Measurements from ENCODE around the gene TSPAN17.
"Not testable (repeated sequence)": the region's sequence is repeated elsewhere in the genome, so short reads cannot be mapped to it uniquely, and the experiment has no call there.

TSPAN17 gene

DNA sequence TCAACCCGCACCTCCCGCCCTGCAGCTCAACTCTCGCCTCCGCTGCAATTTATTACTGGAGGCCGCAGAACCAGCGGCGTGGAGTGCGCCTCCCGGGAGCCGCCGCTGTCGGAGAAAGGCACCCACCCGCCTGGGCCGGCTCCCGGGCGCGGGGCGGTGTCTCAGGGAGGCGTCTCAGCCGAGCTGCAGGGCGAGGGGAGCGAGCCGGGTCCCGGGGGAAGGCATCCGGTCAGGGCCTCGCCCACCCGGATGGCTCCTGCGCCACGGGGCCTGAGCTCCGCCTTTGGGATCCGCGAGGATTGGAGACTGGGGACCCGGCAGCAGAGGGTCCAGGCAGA, 32.9 kb downstream of the TSPAN17 start:
- no peak for DNase-seq (ENCODE audit: low spot score)

DNA sequence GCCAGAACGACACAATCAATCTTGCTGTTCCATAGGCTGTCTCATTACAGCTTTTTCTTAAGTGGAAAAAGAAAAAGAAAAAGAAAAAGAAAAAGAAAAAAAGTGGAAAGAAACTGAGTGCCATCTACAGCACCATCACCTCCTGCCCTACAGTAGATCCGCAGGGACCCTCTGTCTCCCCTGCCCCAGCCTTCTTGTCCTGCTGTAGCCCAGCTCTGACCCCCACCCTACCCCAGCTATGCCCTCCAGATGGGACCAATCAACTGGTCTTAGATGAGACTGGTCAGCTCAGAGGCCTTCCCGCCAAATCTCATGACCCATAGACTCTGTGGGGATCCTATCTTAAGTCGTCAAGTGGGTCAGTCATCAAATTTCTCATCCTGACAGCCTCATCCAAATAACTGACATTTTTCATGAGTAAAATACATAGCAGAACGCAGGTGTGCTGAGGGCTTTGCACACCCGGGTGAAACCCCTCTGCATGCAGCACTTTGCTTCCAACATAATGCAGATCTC, 34.8 kb downstream of the TSPAN17 start:
- no peak for DNase-seq (ENCODE audit: low spot score)

DNA sequence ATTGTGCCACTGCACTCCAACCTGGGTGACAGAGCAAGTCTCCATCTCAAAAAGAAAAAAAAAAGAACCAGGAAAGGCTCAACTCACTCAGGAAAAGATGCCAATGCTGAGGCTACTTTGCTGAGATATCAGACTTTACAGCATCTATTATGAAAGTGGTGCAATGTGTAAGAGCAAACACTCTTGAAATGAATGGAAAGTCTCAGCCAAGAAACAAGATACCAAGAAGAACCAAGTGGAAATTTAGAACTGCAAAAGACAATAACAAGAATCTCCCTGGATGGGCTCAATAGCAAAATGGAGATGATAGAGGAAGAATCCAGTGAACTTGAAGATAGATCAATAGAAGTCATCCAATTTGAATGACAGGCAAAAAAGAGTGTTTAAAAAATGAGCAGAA, 37.7 kb downstream of the TSPAN17 start:
- DNase-seq (ENCODE audit: low spot score), result no peak

DNA sequence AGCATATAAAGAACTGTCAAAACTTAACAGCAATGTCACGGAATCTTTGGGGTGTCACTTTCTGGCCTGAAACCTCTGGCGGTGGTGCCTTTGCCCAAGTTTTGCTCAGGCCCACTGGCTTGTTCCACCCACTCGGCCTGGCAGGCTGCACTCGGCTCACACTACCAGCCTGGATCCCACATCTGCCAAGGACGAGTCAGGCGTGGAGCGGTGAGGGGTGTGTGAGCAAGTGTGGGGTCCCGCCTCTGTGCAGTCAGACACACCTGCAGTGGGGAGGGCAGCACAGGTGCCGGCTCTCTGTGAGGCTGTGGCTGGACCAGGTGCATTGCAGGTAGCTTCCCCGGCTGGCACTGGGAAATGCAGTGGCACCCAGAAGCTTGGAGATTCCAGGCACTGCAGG, 40.0 kb downstream of the TSPAN17 start:
- DNase-seq (ENCODE audit: low spot score), result no peak

DNA sequence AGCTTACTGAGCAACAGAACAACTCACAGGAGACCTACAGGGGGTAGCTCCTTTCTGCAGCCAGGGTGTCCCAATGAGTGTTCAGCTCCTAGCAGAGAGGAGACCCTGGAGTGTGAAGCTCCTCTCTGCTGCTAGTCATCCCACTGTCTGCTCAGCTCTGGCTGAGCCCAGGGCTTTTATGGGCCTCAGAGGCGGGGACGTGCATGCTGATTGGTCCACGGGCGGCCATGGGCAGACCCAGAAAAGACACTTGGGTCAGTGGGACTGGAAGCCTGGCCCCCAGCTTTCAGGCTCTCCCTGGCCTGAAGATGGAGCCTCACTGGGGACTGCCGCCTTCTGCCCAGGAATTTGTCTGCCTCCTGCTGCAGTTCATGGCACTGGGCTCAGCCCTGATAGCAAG, 40.6 kb downstream of the TSPAN17 start:
- DNase-seq (ENCODE audit: low spot score), result no peak

DNA sequence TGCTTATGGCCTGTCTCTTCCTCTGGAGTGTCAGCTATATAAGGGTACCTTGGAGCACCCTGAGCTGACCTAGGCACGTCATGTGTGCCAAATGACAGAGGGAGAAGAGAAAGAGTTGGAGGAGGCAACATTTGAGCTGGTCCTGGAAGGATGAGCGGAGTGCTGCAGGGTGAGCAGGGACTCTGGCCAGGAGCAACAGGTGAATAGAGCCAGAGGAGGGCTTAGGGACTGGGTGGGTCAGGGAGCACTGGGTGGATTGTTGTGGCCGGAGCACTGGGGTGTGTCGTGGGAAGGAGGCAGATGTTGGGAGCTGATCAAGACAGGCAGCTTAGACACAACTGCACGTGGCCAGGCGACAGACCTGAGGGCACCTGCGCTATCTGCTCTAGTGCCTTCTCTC, 43.6 kb downstream of the TSPAN17 start:
- no peak for DNase-seq (ENCODE audit: low spot score)

DNA sequence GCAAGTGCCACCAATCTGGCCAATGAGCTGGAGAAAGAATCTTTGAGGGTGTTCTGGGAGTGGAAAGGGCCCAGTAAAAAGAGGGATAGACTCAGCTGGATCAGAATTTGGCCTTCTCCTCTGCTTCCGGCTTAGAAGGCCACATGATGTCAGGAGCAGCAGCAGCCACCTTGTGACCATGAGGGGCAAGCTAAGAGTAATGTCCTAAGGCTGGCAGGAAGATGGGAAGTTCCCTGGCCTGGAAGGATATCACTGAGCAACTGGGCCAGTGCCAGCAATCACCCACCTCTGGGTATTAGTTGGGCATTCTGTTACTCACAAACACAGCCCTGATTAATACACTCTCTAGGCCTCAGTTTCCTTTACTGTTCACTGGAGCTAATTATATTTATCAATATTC, 44.2 kb downstream of the TSPAN17 start:
- DNase-seq (ENCODE audit: low spot score), result no peak

DNA sequence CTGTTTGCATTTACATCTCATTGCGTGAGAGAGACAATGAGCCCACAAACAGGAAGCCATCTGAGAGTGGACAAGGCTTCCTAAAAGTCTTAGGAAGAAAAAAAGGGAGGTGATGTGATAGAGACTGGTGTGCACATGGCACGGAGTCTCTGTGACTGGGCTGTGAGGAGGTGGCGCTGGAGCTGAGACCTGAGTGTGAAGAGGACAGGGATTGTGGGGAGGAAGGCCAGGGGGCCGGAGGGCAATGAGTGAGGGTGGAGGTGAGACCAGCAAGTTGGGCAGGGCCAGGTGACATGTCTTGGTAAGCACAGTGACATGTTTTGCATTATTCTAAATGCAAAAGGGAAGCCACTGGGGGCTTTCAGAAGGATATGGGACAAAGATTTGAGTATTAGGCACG, 45.0 kb downstream of the TSPAN17 start:
- DNase-seq (ENCODE audit: low spot score), result no peak

DNA sequence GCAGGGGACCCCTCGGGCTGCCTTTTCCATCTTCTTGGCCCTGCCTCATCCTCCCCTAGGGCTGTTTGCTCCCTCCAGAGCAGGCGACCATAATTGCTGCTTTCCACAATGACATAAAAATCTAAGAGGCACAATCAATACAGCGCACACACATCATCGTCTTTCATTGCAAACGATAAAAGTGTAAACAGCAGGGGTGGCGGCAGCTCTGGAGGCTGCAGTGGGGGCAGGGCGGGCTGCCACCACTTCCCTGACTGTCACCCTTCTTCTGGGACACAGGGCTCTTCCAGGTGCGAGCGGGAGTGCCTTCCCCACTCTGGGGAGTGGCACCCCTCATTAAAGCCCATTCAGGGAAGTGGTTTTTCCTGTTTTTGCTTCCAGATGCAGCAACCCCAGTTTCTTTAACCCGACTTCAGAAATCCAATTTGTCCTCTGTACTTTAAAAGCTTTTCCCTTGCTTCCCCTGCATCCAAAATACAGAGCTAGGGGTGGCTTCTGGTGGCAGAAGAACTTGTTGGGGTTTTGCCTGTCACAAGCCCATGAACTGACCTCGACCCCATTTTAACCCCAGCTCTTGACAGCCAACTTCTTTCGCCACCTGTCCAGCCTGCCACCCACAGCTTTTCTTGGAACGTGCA, 45.7 kb downstream of the TSPAN17 start:
- DNase-seq (ENCODE audit: low spot score), result no peak

DNA sequence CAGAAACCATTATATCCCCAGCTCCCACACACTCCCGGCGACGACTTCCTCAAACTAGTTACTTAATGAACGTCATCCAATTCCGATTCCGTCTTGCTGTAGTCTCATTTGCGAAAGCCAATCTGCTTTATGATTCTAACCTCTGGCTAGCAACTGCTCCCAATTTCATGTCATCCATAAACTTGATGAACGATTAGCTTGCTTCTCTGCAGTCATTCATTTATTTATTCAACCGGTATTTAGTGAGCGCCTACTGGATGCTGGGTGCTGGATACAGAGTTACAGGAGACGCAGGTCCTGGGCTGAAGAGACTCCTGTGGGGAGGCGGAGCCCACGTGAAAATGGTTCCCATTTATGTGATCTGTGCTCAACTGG, 46.2 kb downstream of the TSPAN17 start:
- DNase-seq (ENCODE audit: low spot score), result no peak

DNA sequence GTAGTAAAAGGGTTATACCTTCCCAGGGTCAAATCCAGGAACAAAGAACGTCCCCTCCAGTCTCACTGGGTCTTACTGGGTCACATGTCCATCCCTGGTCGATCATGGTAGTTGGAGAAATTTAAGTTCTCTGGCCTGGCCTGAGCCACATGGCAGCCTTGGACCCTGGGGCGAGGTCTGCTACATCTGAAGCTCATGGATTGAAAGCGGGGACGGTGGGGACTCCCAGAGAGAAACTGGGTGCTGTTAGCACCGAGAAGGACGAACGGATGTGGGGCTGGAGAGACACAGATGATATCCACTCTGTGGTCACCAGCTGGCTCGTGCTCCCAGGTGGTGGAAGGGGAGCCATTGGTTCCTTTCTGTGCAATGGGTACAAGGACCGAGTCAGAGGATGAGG, 46.9 kb downstream of the TSPAN17 start:
- no peak for DNase-seq (ENCODE audit: low spot score)

DNA sequence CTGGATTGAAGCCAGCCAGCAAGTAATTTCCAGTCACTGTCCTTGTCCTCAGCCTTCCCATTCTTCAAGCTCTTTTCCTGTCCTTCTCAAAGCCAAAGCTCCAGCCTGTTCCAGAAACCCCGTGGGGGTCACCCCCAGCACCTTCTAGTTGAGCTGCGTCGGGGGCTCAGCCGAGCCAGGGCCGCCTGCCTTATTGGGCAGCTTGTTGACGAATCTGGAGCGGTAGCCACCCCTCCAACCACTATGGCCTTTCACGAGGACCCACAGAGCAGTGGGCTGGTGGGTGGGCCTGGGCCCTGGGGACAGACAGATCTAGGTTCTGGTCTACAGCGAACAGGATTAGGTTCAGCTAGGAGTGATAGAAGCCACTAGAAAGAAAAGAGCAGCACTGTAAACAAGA, 47.3 kb downstream of the TSPAN17 start:
- DNase-seq (ENCODE audit: low spot score), result no peak

DNA sequence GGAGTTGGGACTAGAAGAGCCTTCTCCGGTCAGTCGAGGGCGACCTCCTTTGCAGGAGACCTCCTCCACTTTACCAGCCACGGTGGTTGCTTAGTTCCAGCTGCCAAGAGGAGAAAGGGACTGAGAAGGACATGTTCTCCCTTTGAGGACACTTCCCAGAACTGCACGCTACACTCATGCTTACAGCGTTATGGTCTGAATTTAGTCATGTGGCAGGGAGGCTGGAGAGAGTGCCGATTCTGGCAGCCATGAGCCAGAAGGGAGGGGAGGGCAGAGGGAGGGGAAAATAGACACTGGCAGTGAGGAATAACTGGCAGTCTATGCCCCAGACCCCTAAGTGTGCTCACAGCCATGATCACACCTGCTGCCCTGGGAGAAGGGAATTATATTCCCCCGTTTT, 47.8 kb downstream of the TSPAN17 start:
- no peak for DNase-seq (ENCODE audit: low spot score)

DNA sequence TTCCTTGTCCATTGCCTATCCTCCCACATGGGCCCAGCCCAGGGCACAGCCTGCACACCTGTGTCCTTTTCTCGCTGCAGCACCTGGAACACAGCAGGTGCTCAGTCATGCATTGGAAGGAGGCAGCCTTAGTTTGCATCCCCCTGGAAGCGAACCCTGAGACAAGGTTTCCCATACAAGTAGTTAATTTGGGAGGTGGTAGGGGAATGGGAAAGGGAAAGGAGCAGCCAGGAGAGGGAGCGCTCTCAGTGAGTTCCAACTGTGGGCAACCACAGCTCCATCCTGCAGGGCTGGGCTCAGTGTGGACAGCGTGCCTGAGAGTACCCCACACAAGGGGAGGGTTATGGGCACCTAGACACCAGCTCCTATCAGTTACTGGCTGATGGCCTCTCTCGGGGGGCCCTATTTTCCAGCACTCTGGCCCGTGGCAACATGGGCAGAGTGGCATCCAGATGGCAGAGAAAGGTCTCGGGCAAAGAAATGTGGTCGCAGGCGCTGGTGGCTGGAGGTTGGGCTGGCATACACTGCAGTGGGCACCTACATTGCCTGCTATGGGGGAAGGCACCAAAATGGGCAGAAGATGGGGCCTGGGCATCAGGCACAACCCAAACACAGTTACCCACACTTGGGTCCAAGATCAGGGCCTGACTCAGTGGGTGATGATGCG, 50.1 kb downstream of the TSPAN17 start:
- no peak for DNase-seq (ENCODE audit: low spot score)

DNA sequence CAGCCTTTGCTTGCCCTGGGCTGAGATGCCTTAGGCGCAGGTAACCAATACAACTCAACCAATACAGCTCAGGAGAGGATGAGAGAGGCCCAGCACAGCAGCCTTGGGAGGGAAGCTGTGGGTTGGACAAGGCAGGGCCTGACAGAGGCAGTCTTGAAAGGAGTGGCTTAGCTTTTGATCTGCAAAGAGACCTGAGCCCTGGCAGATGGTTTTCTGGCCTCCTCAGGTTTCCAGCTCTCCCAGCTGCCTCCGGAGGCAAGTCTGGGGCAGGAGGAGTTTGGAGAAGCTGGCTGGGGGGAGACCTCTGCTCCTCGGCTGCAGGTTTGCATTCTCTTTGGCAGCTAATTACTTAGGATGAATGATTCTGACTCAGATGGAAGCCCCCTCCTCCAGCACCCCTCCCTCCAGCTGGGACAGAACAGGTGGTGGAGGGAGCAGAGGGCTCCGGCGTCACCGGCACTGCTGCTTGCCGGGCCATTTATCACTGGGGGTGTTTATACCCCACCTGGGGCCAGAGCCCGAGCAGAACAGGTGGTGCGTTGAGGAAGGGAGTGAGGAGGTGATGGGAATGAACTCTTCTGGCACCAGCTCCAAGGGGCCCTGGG, 50.8 kb downstream of the TSPAN17 start:
- no peak for DNase-seq (ENCODE audit: low spot score)

DNA sequence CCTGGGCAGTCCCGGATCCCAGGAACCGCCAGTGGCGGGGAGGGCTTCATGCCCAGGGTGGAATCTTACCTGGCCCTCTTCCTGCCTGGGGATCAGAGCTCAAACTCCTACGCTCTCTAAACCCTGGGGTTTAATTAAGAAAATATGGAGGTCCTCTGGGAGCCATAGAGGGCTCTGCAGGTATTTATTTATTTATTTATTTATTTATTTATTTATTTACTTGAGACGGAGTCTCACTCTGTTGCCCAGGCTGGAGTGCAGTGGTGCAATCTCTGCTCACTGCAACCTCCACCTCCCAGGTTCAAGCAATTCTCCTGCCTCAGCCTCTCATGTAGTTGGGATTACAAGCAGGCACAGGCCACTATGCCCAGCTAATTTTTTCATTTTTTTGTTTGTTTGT, 52.2 kb downstream of the TSPAN17 start:
- DNase-seq (ENCODE audit: low spot score), result not testable (repeated sequence)

DNA sequence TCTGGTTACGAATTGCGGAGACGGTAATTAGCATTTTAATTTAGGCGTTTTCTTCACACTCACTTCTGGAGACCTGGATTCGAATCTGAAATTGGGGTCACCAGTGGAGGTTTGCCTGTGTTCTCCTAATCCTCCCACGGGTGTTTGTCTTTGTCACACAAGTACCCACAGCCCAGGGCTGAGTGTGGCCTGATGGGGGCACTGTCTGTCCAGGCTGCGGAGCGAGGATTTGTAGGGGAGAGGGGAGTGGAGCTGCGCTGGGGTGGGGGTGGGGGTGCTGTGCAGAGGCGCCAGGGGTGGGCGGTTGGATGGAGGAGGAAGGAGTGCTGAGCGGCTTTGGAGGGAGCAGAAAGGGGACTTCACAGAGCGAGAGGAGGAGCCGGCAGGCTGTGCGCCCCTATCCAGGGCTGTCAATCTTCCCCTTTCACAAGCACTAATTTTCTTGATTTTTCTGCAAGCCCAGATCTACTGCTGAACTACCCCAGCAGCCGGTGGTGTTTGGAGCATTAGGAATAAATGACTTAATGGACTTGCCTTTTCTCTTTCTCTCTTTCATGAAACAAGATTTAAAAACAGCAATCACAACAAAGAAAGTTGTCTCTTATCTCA, 53.1 kb downstream of the TSPAN17 start:
- no peak for DNase-seq (ENCODE audit: low spot score)

DNA sequence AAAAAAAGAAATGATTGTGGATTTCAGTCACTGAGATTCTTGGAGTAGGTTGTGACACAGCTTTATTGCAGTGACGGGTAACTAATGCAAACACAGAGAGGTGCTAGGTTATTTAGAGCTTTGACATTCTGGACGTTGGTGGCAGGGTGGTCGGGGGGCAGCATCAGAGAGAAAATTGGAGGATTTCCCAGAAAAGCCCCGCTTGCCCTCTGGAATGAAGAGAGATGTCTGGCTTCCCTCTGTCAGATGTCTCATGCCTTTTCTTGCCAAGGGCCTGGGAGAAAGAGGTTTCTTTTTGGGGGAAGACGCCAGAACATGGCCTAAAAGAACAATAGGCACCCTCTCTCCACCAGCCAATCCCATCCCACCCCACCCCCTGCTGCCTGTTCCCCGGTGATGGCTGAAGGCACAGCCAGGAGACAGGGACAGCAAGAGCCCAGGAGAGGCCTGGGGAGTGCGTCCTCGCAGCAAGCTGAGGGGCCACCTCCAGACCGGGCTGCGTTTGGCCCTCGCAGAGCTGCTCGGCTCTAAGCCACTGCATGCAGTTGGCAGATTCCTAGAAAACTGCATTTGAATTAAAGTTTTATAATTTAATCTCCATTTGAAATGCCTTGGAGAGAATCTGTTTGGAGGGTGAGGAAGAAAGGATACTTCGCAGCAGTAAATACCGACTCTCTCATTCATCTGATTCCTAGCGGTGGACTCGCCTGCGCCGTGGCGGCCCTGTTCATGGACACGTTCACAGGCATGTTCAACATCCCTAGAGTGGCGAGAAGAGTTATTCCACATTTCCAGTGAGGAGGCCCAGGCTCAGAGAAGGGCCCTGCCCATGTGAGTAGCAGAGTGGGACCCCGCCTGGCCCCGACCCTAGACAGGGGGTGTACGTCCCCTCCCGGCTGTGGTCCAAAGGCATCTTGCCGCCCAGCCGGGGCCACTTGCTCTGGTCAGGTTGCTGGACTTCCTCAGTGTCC, 55.7 kb downstream of the TSPAN17 start:
- no peak for DNase-seq (ENCODE audit: low spot score)

DNA sequence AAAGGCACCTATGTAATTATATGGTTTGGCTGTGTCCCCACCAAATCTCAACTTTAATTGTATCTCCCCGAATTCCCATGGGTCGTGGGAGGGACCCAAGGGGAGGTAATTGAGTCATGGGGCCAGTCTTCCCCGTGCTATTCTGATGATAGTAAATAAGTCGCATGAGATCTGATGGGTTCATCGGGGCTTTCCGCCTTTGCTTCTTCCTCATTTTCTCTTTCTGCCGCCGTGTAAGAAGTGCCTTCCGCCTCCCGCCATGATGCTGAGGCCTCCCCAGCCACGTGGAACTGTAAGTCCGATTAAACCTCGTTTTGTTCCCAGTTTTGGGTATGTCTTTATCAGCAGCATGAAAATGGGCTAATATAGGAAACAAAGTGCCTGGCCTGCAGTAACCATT, 56.6 kb downstream of the TSPAN17 start:
- DNase-seq (ENCODE audit: low spot score), result no peak

DNA sequence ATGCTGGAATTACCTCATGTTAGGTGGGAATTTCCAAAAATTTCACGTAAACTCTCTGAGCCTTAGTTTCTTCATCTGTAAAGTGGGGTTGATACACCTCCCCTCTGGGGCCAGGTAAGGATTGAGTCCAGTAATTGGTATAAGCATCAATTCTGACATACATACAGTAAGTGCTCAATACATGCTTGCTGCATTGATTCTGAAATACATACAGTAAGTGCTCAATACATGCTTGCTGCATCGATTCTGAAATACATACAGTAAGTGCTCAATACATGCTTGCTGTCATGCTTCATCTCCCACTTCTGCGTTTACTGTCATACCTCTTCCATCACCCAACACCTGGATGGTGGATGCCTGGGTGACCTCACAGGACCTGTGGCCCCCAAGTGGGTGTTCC, 57.1 kb downstream of the TSPAN17 start:
- no peak for DNase-seq (ENCODE audit: low spot score)

DNA sequence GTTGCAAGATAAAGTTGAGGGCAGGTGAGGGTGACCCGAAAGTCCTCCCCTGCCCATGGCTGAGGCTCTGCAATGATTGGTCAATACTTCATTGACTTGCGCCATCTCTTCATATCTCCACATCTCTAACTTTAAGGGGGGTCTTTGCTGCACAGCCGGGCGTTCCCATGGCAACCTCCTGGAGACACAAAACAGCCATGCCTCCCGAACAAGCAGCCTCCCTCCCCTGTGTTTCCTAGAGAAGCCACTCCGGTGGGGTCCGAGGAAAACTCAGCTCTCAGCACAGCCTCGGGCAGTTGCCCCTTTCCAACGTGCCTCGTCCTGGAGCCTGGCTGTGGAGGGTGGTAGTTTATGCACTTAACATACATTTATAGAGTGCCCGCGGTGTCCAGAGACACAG, 57.5 kb downstream of the TSPAN17 start:
- DNase-seq (ENCODE audit: low spot score), result no peak

All from AG08396 (cell line).